Epithelial cell of prostate (primary cell): Measurements from ENCODE around the gene STK24.

ENCODE experiments used
- DNase-seq: peaks from one replicate; pipeline ENCODE4 v3.0.0-alpha.2; 2011; ENCODE audit warnings: low read depth, low spot score
- H3K27ac ChIP-seq: fragments of 450-650 bp; 2 replicates; pipeline ENCODE4 v1.5.1; 2017; ENCODE audit warnings: mild to moderate bottlenecking

STK24 gene

GRCh38 chr13:98479496-98480003, 97.4 kb downstream of the STK24 start:
- no peak for DNase-seq
- peak overlapping the region; percentile 15 for H3K27ac ChIP-seq

GRCh38 chr13:98478189-98479129, 98.4 kb downstream of the STK24 start:
- H3K27ac ChIP-seq = peak overlapping the region; percentile 85
- DNase-seq = no peak

GRCh38 chr13:98476538-98476966, 100.4 kb downstream of the STK24 start:
- DNase-seq = peak; percentile 66
- H3K27ac ChIP-seq = peak overlapping the region; percentile 85

GRCh38 chr13:98476106-98476505, 100.8 kb downstream of the STK24 start:
- peak overlapping the region; percentile 85 for H3K27ac ChIP-seq
- no peak for DNase-seq

- peak overlapping the region; percentile 85 for H3K27ac ChIP-seq
- no peak for DNase-seq
Measured at GRCh38 chr13:98475522-98475921, 101.4 kb downstream of the STK24 start.

GRCh38 chr13:98474761-98475160, 102.1 kb downstream of the STK24 start:
- no peak for DNase-seq

GRCh38 chr13:98474292-98474691, 102.6 kb downstream of the STK24 start:
- peak overlapping the region; percentile 18 for H3K27ac ChIP-seq
- no peak for DNase-seq

More at GRCh38 chr13:98474761-98475160, 102.1 kb downstream of the STK24 start:
- H3K27ac ChIP-seq = no peak overlapping the region

GRCh38 chr13:98473788-98474144, 103.1 kb downstream of the STK24 start:
- DNase-seq = no peak
- peak overlapping the region; percentile 18 for H3K27ac ChIP-seq

- peak overlapping the region; percentile 18 for H3K27ac ChIP-seq
- DNase-seq = no peak
Measured at GRCh38 chr13:98473135-98473787, 103.6 kb downstream of the STK24 start.

GRCh38 chr13:98471934-98472333, 105.0 kb downstream of the STK24 start:
- no peak for DNase-seq
- H3K27ac ChIP-seq = no peak overlapping the region

- H3K27ac ChIP-seq = no peak overlapping the region
- no peak for DNase-seq
Measured at GRCh38 chr13:98470920-98471319, 106.0 kb downstream of the STK24 start.

- no peak overlapping the region for H3K27ac ChIP-seq
- DNase-seq = no peak
Measured at GRCh38 chr13:98468929-98469328, 108.0 kb downstream of the STK24 start.

- no peak for DNase-seq
- H3K27ac ChIP-seq = peak overlapping the region; percentile 6
Measured at GRCh38 chr13:98468361-98468760, 108.5 kb downstream of the STK24 start.

- no peak for DNase-seq
- no peak overlapping the region for H3K27ac ChIP-seq
Measured at GRCh38 chr13:98467263-98467985, 109.5 kb downstream of the STK24 start.

- no peak overlapping the region for H3K27ac ChIP-seq
- DNase-seq = no peak
Measured at GRCh38 chr13:98466634-98467236, 110.2 kb downstream of the STK24 start.

- H3K27ac ChIP-seq = no peak overlapping the region
- DNase-seq = no peak
Measured at GRCh38 chr13:98462946-98463345, 114.0 kb downstream of the STK24 start.

GRCh38 chr13:98462241-98462882, 114.5 kb downstream of the STK24 start:
- no peak overlapping the region for H3K27ac ChIP-seq
- DNase-seq = no peak

- DNase-seq = no peak
- H3K27ac ChIP-seq = no peak overlapping the region
Measured at GRCh38 chr13:98461486-98462240, 115.2 kb downstream of the STK24 start.

GRCh38 chr13:98460516-98460915, 116.4 kb downstream of the STK24 start:
- no peak overlapping the region for H3K27ac ChIP-seq
- no peak for DNase-seq
